HFF-Myc (cell line): ENCODE results near the gene TMOD3.

ENCODE experiments used
- DNase-seq: peaks from one replicate; pipeline ENCODE4 v3.0.0-alpha.2; 2011; ENCODE audit warnings: low read depth; ENCODE audit errors: extremely low read depth
- H3K4me3 ChIP-seq: replicated peaks from 2 replicates; pipeline ENCODE4 v1.5.1; 2011; ENCODE audit warnings: low read depth, mild to moderate bottlenecking, control low read depth, low read length
- CTCF ChIP-seq: IDR thresholded peaks from 2 replicates; pipeline ENCODE4 v1.5.1; 2012; ENCODE audit warnings: mild to moderate bottlenecking, low read depth, low read length, control low read depth; ENCODE audit errors: missing control alignments

Gene TMOD3

GRCh38 chr15:51904931-51905330, 75.5 kb downstream of the TMOD3 start:
- no peak overlapping the region for H3K4me3 ChIP-seq
- no peak for TF ChIP-seq CTCF
- DNase-seq, result no peak

- no peak overlapping the region for H3K4me3 ChIP-seq
- DNase-seq, result no peak
- TF ChIP-seq CTCF, result no peak
Observed at GRCh38 chr15:51907136-51907862, 77.8 kb downstream of the TMOD3 start.

- no peak overlapping the region for H3K4me3 ChIP-seq
- no peak for DNase-seq
- no peak for TF ChIP-seq CTCF
Observed at GRCh38 chr15:51908316-51908715, 78.9 kb downstream of the TMOD3 start.

GRCh38 chr15:51909584-51909983, 80.1 kb downstream of the TMOD3 start:
- DNase-seq, result no peak
- H3K4me3 ChIP-seq, result no peak overlapping the region
- TF ChIP-seq CTCF, result no peak

- no peak overlapping the region for H3K4me3 ChIP-seq
- TF ChIP-seq CTCF, result no peak
Observed at GRCh38 chr15:51912528-51912927, 83.1 kb downstream of the TMOD3 start.

GRCh38 chr15:51917493-51917892, 88.0 kb downstream of the TMOD3 start:
- H3K4me3 ChIP-seq, result no peak overlapping the region
- DNase-seq, result no peak

More at GRCh38 chr15:51912528-51912927, 83.1 kb downstream of the TMOD3 start:
- DNase-seq, result no peak

More at GRCh38 chr15:51917493-51917892, 88.0 kb downstream of the TMOD3 start:
- TF ChIP-seq CTCF, result peak; percentile 56
